DOHH2 (cell line): ENCODE results near the gene RAVER2.

Source experiments
- H3F3A ChIP-seq: fragments of 200-600 bp; sonication (generic), shearing (Covaris generic); 2 replicates; pipeline ENCODE4 v1.6.0; 2016; ENCODE audit warnings: antibody characterized with exemption, mild to moderate bottlenecking; ENCODE audit not compliant: control insufficient read depth, insufficient read depth
- H3K27ac ChIP-seq: fragments of 200-600 bp; sonication (generic); 2 replicates; pipeline ENCODE4 v1.5.1; 2014; ENCODE audit warnings: low read depth, mild to moderate bottlenecking, low read length, moderate library complexity
- H3K27me3 ChIP-seq: fragments of 200-600 bp; sonication (generic); 2 replicates; pipeline ENCODE4 v1.6.1; 2014; ENCODE audit warnings: mild to moderate bottlenecking, low read length, mixed read lengths; ENCODE audit not compliant: control insufficient read depth
- H3K36me3 ChIP-seq: fragments of 200-600 bp; sonication (generic); 2 replicates; pipeline ENCODE4 v1.6.1; 2014; ENCODE audit warnings: mild to moderate bottlenecking, low read length, moderate library complexity, mixed read lengths; ENCODE audit not compliant: control insufficient read depth
- H3K4me1 ChIP-seq: fragments of 200-600 bp; sonication (generic); 2 replicates; pipeline ENCODE4 v1.6.1; 2014; ENCODE audit warnings: mild to moderate bottlenecking, low read length, mixed read lengths; ENCODE audit not compliant: control insufficient read depth
- H3K4me2 ChIP-seq: fragments of 200-600 bp; sonication (generic); 2 replicates; pipeline ENCODE4 v1.6.0; 2014; ENCODE audit warnings: mild to moderate bottlenecking, low read length, moderate library complexity
- H3K4me3 ChIP-seq: fragments of 200-600 bp; sonication (generic); 2 replicates; pipeline ENCODE4 v1.5.1; 2014; ENCODE audit warnings: mild to moderate bottlenecking, low read length, mixed read lengths
- H3K79me2 ChIP-seq: fragments of 200-600 bp; sonication (generic); 2 replicates; pipeline ENCODE4 v1.6.1; 2014; ENCODE audit warnings: mild to moderate bottlenecking, low read length, mixed read lengths; ENCODE audit not compliant: control insufficient read depth
- H3K9me2 ChIP-seq: fragments of 200-600 bp; sonication (generic); replicated peaks from 2 replicates; pipeline ENCODE4 v1.6.1; 2014; ENCODE audit warnings: mild to moderate bottlenecking, low read length, mixed read lengths; ENCODE audit not compliant: control insufficient read depth
- H3K9me3 ChIP-seq: fragments of 200-600 bp; sonication (generic); 2 replicates; pipeline ENCODE4 v1.6.1; 2014; ENCODE audit warnings: antibody characterized with exemption, low read length, mixed read lengths; ENCODE audit not compliant: control insufficient read depth, insufficient read depth
- H4K20me1 ChIP-seq: fragments of 200-600 bp; sonication (generic); 2 replicates; pipeline ENCODE4 v1.6.0; 2014; ENCODE audit warnings: low read depth, mild to moderate bottlenecking, antibody characterized with exemption, low read length, moderate library complexity; ENCODE audit not compliant: control insufficient read depth, insufficient read depth
- CTCF ChIP-seq: fragments of 200-600 bp; sonication (generic); IDR thresholded peaks from one replicate; pipeline ENCODE4 v1.5.1; 2014; ENCODE audit warnings: antibody characterized with exemption, mild to moderate bottlenecking, low read depth, low read length; ENCODE audit not compliant: poor library complexity, severe bottlenecking
- EZH2phosphoT487 ChIP-seq: fragments of 200-600 bp; sonication (generic); IDR thresholded peaks from 2 replicates; pipeline ENCODE4 v1.6.1; 2017; ENCODE audit warnings: borderline replicate concordance, mild to moderate bottlenecking, antibody characterized with exemption, low read length, moderate library complexity, mixed read lengths

RAVER2 gene

DNA sequence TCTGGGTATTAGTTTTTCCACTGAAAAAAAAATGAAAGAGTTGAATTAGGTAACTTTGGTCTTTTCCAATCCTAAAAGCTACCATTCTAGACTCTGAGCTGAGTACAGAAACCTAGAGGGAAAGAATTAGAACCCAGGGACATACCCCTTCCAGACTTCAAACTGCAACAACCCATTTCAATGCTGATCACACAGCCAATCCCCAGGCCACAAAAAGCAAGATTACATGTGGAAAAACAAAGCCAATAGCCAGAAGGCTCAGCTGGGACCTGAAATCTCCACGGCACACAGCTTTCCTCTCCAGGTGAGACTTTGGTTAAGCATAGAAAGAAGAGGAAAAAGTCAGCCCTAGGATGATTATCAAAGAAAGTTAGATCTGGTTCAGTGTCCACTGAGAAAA, 132.7 kb downstream of the RAVER2 start:
- no peak overlapping the region for H3K27ac ChIP-seq
- TF ChIP-seq EZH2phosphoT487, result no peak
- TF ChIP-seq CTCF, result no peak
- peaks cover 59% of the 10 kb centered on the region for H3K36me3 ChIP-seq
- H3K4me1 ChIP-seq, result no peaks in the 10 kb centered on the region
- H4K20me1 ChIP-seq, result no peaks in the 10 kb centered on the region
- H3F3A ChIP-seq, result no peaks in the 10 kb centered on the region
- no peak overlapping the region for H3K4me3 ChIP-seq
- no peaks in the 10 kb centered on the region for H3K79me2 ChIP-seq
- H3K9me2 ChIP-seq, result no peaks in the 10 kb centered on the region
- no peaks in the 10 kb centered on the region for H3K27me3 ChIP-seq
- H3K4me2 ChIP-seq, result no peak overlapping the region
- no peaks in the 10 kb centered on the region for H3K9me3 ChIP-seq

DNA sequence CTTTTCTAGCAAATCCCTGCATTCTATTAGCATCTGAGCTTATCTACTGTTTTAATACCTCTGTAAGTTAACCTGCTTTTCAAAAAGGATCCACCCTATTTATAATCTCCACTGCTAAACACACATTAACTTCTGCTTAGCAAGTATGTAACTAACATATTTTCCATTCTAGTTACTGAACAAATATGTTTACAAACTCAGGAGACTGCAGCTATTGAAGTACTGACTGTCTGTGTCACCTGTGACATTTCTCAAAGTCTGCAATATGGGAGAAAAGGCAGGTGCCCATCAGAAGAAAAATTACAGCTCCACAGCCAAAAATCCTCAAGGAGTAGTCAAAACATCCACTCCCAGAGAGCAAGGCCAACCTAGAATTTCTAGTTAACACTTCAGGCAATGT, 133.2 kb downstream of the RAVER2 start:
- H3F3A ChIP-seq, result no peaks in the 10 kb centered on the region
- no peak overlapping the region for H3K4me3 ChIP-seq
- no peak overlapping the region for H3K4me2 ChIP-seq
- H3K9me2 ChIP-seq, result no peaks in the 10 kb centered on the region
- no peak for TF ChIP-seq CTCF
- TF ChIP-seq EZH2phosphoT487, result no peak
- no peaks in the 10 kb centered on the region for H3K27me3 ChIP-seq
- H3K9me3 ChIP-seq, result no peaks in the 10 kb centered on the region
- no peak overlapping the region for H3K27ac ChIP-seq
- H3K79me2 ChIP-seq, result no peaks in the 10 kb centered on the region
- peaks cover 60% of the 10 kb centered on the region for H3K36me3 ChIP-seq
- H4K20me1 ChIP-seq, result no peaks in the 10 kb centered on the region
- H3K4me1 ChIP-seq, result no peaks in the 10 kb centered on the region

- H3K79me2 ChIP-seq, result no peaks in the 10 kb centered on the region
- no peaks in the 10 kb centered on the region for H3K27me3 ChIP-seq
- no peaks in the 10 kb centered on the region for H3K4me1 ChIP-seq
- no peaks in the 10 kb centered on the region for H3F3A ChIP-seq
- H3K4me2 ChIP-seq, result no peak overlapping the region
- no peak overlapping the region for H3K27ac ChIP-seq
- no peaks in the 10 kb centered on the region for H4K20me1 ChIP-seq
- TF ChIP-seq CTCF (no peak), EZH2phosphoT487 (no peak)
- H3K36me3 ChIP-seq, result peaks cover 62% of the 10 kb centered on the region
- no peaks in the 10 kb centered on the region for H3K9me3 ChIP-seq
- no peak overlapping the region for H3K4me3 ChIP-seq
- H3K9me2 ChIP-seq, result no peaks in the 10 kb centered on the region
Measured at GRCh38 chr1:64878931-64879611, 134.2 kb downstream of the RAVER2 start.
